GM12878 (cell line): ENCODE data around the gene MRPL33.

Source experiments
- BRCA1 ChIP-seq: IDR thresholded peaks from 2 replicates; pipeline ENCODE4 v1.6.1; 2011; ENCODE audit warnings: low read depth, low read length, improper control_type of control experiment
- CHD2 ChIP-seq: IDR thresholded peaks from 2 replicates; pipeline ENCODE4 v1.6.1; 2011; ENCODE audit warnings: low read depth, low read length, improper control_type of control experiment, borderline replicate concordance
- CHD4 ChIP-seq: fragments of 200-600 bp; sonication (generic); IDR thresholded peaks from 2 replicates; pipeline ENCODE4 v1.6.1; 2016; ENCODE audit warnings: mild to moderate bottlenecking
- CREM ChIP-seq: IDR thresholded peaks from 2 replicates; pipeline ENCODE4 v1.6.1; 2014; ENCODE audit warnings: antibody characterized with exemption, low read depth
- CTCF ChIP-seq, 3 experiments: IDR thresholded peaks in 2 of 3; conservative IDR thresholded peaks in 1 of 3; 2 replicates each; pipeline ENCODE4 v1.5.1; 2011; ENCODE audit warnings: low read depth in 3 of 3, low read length in 3 of 3, mild to moderate bottlenecking in 3 of 3, control low read depth in 2 of 3, moderate library complexity in 2 of 3, inconsistent platforms in 1 of 3, mixed read lengths in 1 of 3; ENCODE audit not compliant: control insufficient read depth in 2 of 3, insufficient read depth in 1 of 3; ENCODE audit errors: extremely low read depth in 1 of 3
- HDAC2 ChIP-seq: fragments of 200-600 bp; sonication (generic); IDR thresholded peaks from 2 replicates; pipeline ENCODE4 v1.6.1; 2017
- RAD51 ChIP-seq: fragments of 450-650 bp; IDR thresholded peaks from 2 replicates; pipeline ENCODE4 v1.6.1; 2016; ENCODE audit warnings: moderate library complexity, mild to moderate bottlenecking, inconsistent platforms
- RCOR1 ChIP-seq: conservative IDR thresholded peaks from 2 replicates; pipeline ENCODE4 v1.6.1; 2012; ENCODE audit warnings: low read depth, low read length, improper control_type of control experiment
- TAF1 ChIP-seq: IDR thresholded peaks from 2 replicates; pipeline ENCODE4 v1.6.1; 2011; ENCODE audit warnings: mild to moderate bottlenecking, low read depth, low read length, borderline replicate concordance

GRCh38 chr2:27808984-27809383 is 37.5 kb downstream of the MRPL33 start:
- TF ChIP-seq TAF1 (no peak), CHD4 (no peak), RAD51 (no peak), CTCF (IDR thresholded peaks at IDR 0.05 in 2 of 3, conservative IDR thresholded peaks at IDR 0.05 in 1 of 3; ENCODE audit: control insufficient read depth in 2 of 3, extremely low read depth in 1 of 3, insufficient read depth in 1 of 3, low read depth in 3 of 3, low read length in 3 of 3) (no peak), HDAC2 (no peak), CHD2 (no peak), BRCA1 (no peak), CREM (no peak), RCOR1 (no peak)
